A549 (cell line): ENCODE results near the gene SIK2. TPM values are rescaled to one million over a fixed set of nuclear protein-coding genes. Genes with fewer than 3 reads are reported as not detected.

Experiments
- ATAC-seq, 2 experiments: fragments of 200-7000 bp in 1 of 2; fragments of >200 bp in 1 of 2; cut with Nextera tagmentation in 1 of 2; cut with Tn5 transposase in 1 of 2; 3 replicates each; pipeline versions ENCODE4 v1.8.0 to v1.9.1; 2018 to 2020; ENCODE audit warnings: mild to moderate bottlenecking in 1 of 2, moderate library complexity in 1 of 2
- CTCF ChIA-PET: fragments of 300-600 bp; sonication (Branson Sonifier 250); formaldehyde crosslinking; extraction: SDS; loops from one replicate; lab custom pipeline; 2021; ENCODE audit warnings: antibody characterized with exemption, inconsistent platforms; lab: Yijun Ruan, JAX
- POLR2A ChIA-PET: fragments of 350-600 bp; formaldehyde crosslinking; extraction: SDS; loops from one replicate; lab custom pipeline; 2021; ENCODE audit warnings: antibody characterized with exemption, inconsistent platforms; lab: Yijun Ruan, JAX
- DNase-seq, 2 experiments: peaks; one replicate each; pipeline versions ENCODE4 v3.0.0 to v3.0.0-alpha.2; 2011 to 2016; ENCODE audit warnings: low read depth in 1 of 2, low spot score in 1 of 2
- FAIRE-seq: peaks from 2 replicates; lab custom pipeline; 2011; peaks lifted over from hg19 to GRCh38; lab: Jason Lieb, UNC
- H3K27ac ChIP-seq, 2 experiments: fragments of >200 bp; sonication (Bioruptor Twin); formaldehyde crosslinking; 3 replicates each; pipeline ENCODE4 v1.5.1; 2016 to 2017
- H3K4me1 ChIP-seq: fragments of >200 bp; sonication (Bioruptor Twin); formaldehyde crosslinking; 3 replicates; pipeline ENCODE4 v1.6.1; 2016
- H3K4me2 ChIP-seq: fragments of >200 bp; sonication (Bioruptor Twin); formaldehyde crosslinking; 3 replicates; pipeline ENCODE4 v1.6.1; 2016
- H3K4me3 ChIP-seq: fragments of >200 bp; sonication (Bioruptor Twin); formaldehyde crosslinking; 3 replicates; pipeline ENCODE4 v1.5.1; 2016
- H3K9me3 ChIP-seq: fragments of >200 bp; sonication (Bioruptor Twin); formaldehyde crosslinking; 3 replicates; pipeline ENCODE4 v1.6.1; 2016
- CBX2 ChIP-seq: fragments of 200-600 bp; sonication (generic); IDR thresholded peaks from 2 replicates; pipeline ENCODE4 v1.6.1; 2016; ENCODE audit warnings: low read depth, mild to moderate bottlenecking, borderline replicate concordance
- CBX8 ChIP-seq: fragments of 200-600 bp; sonication (generic); IDR thresholded peaks from 2 replicates; pipeline ENCODE4 v1.6.1; 2016
- CHD4 ChIP-seq: fragments of 200-600 bp; sonication (generic); IDR thresholded peaks from 2 replicates; pipeline ENCODE4 v1.6.1; 2016; ENCODE audit warnings: antibody characterized with exemption, mild to moderate bottlenecking, borderline replicate concordance
- CTCF ChIP-seq: fragments of >200 bp; sonication (Bioruptor Twin); formaldehyde crosslinking; IDR thresholded peaks from 3 replicates; pipeline ENCODE4 v1.5.1; 2016
- EHMT2 ChIP-seq: fragments of 200-600 bp; sonication (generic); IDR thresholded peaks from 2 replicates; pipeline ENCODE4 v1.6.1; 2016; ENCODE audit warnings: antibody characterized with exemption, low read depth, mild to moderate bottlenecking, moderate library complexity
- ELK1 ChIP-seq: fragments of 150-350 bp; IDR thresholded peaks from 2 replicates; pipeline ENCODE4 v1.6.1; 2014; ENCODE audit warnings: low read depth, mild to moderate bottlenecking, low read length
- EP300 ChIP-seq, 2 experiments: fragments of >200 bp; sonication (Bioruptor Twin); formaldehyde crosslinking; IDR thresholded peaks; 2 replicates in 1 of 2; 3 replicates in 1 of 2; pipeline ENCODE4 v1.6.1; 2016 to 2017
- ESRRA ChIP-seq: fragments of 150-350 bp; IDR thresholded peaks from 2 replicates; pipeline ENCODE4 v1.6.1; 2014; ENCODE audit warnings: mild to moderate bottlenecking, low read length, borderline replicate concordance
- FOSB ChIP-seq: fragments of 250-450 bp; sonication (Bioruptor Pico); IDR thresholded peaks from 2 replicates; pipeline ENCODE4 v1.5.0; 2020; ENCODE audit warnings: mild to moderate bottlenecking, moderate library complexity
- GATA3 ChIP-seq: IDR thresholded peaks from 2 replicates; pipeline ENCODE4 v1.6.1; 2012; ENCODE audit warnings: borderline replicate concordance
- HES2 ChIP-seq: fragments of >200 bp; sonication (Bioruptor Twin); formaldehyde crosslinking; IDR thresholded peaks from 2 replicates; pipeline ENCODE4 v1.6.1; 2016
- HMGXB4 ChIP-seq: fragments of 250-450 bp; sonication (Bioruptor Pico); IDR thresholded peaks from 2 replicates; pipeline ENCODE4 v1.5.0; 2021; ENCODE audit warnings: mild to moderate bottlenecking, moderate library complexity, borderline replicate concordance
- HOXA7 ChIP-seq: fragments of 250-450 bp; sonication (Bioruptor Pico); IDR thresholded peaks from 2 replicates; pipeline ENCODE4 v1.5.0; 2020; ENCODE audit warnings: mild to moderate bottlenecking, moderate library complexity
- HOXB13 ChIP-seq: fragments of 250-450 bp; sonication (Bioruptor Pico); IDR thresholded peaks from 2 replicates; pipeline ENCODE4 v1.5.0; 2020; ENCODE audit warnings: low read depth, mild to moderate bottlenecking, moderate library complexity
- JUNB ChIP-seq: fragments of >200 bp; sonication (Bioruptor Twin); formaldehyde crosslinking; IDR thresholded peaks from 2 replicates; pipeline ENCODE4 v1.6.1; 2016
- NPAS2 ChIP-seq: fragments of 250-450 bp; sonication (Bioruptor Pico); IDR thresholded peaks from 2 replicates; pipeline ENCODE4 v1.8.0; 2022; ENCODE audit warnings: mild to moderate bottlenecking, moderate library complexity, borderline replicate concordance
- POLR2A ChIP-seq: IDR thresholded peaks from 2 replicates; pipeline ENCODE4 v1.6.1; 2012; ENCODE audit warnings: mild to moderate bottlenecking, low read length
- RAD21 ChIP-seq, 2 experiments: fragments of >200 bp in 1 of 2; sonication (Bioruptor Twin) in 1 of 2; formaldehyde crosslinking in 1 of 2; IDR thresholded peaks in 1 of 2; conservative IDR thresholded peaks in 1 of 2; 2 replicates in 1 of 2; 3 replicates in 1 of 2; pipeline ENCODE4 v1.6.1; 2012 to 2018; ENCODE audit warnings: inconsistent platforms in 1 of 2
- RARB ChIP-seq: fragments of 250-450 bp; sonication (Bioruptor Pico); IDR thresholded peaks from 2 replicates; pipeline ENCODE4 v1.8.0; 2021; ENCODE audit warnings: mild to moderate bottlenecking, moderate library complexity
- RFX5 ChIP-seq: fragments of 450-650 bp; IDR thresholded peaks from 2 replicates; pipeline ENCODE4 v1.7.1; 2014; ENCODE audit warnings: antibody characterized with exemption, mild to moderate bottlenecking, moderate library complexity
- ZSCAN20 ChIP-seq: fragments of 250-450 bp; sonication (Bioruptor Pico); IDR thresholded peaks from 2 replicates; pipeline ENCODE4 v1.8.0; 2022; ENCODE audit warnings: mild to moderate bottlenecking, moderate library complexity
- WGBS: methylation state at CpG from one replicate; pipeline ENCODE4 v1.1.6; 2017; ENCODE audit errors: missing lambda C conversion rate; 5-methylcytosine and 5-hydroxymethylcytosine counted together
- polyA plus RNA-seq, 4 experiments: library from polyadenylated mRNA; depleted of rRNA in 3 of 4; stranded (reverse); fragments of >200 nt; fragmentation: RNase III in 1 of 4; extraction: RNeasy Plus Mini Kit Qiagen cat#74134 plus additional on column Dnase treatment in 1 of 4; gene quantifications; 2 replicates in 3 of 4; 3 replicates in 1 of 4; pipeline ENCODE4 v1.2.3, GENCODE V29; 2011 to 2017

The SIK2 gene
- polyA plus RNA-seq, 2 of the 4 experiments (the other 2 are of a cell fraction), result 4.5 to 9.0 TPM

- TF ChIP-seq CTCF, result no peak
- no peak for TF ChIP-seq HOXA7
- TF ChIP-seq GATA3, result no peak
- TF ChIP-seq FOSB (CRISPR knock-in tag), result no peak
- TF ChIP-seq CBX8, result no peak
- no peak for TF ChIP-seq NPAS2 (CRISPR knock-in tag)
- TF ChIP-seq POLR2A, result no peak
- no peak for TF ChIP-seq CHD4
- TF ChIP-seq ZSCAN20 (CRISPR knock-in tag), result no peak
- no peak for TF ChIP-seq ESRRA
- TF ChIP-seq HMGXB4 (CRISPR knock-in tag), result no peak
- Histone ChIP-seq H3K4me1 (no peaks in the 10 kb centered on the region), H3K27ac (no peak overlapping the region), H3K4me3 (no peak overlapping the region), H3K4me2 (no peak overlapping the region), H3K9me3 (no peaks in the 10 kb centered on the region)
- ATAC-seq (no peak), FAIRE-seq (no peak), DNase-seq (no peak)
- POLR2A ChIA-PET, result no interaction called here
- CTCF ChIA-PET, result interaction anchor here (1.6 kb wide), 1 partner anchor 21 kb away, joined by 6 read pairs; no protein-coding TSS in a partner anchor
- 96% methylated on average over 6 of the region's 6 CpGs for WGBS
These were observed 153.8 kb downstream of the SIK2 start for GRCh38 chr11:111756097-111756496.

GRCh38 chr11:111759376-111759775, 157.1 kb downstream of the SIK2 start:
- no peak for ATAC-seq
- TF ChIP-seq EHMT2 (no peak), RFX5 (no peak), RARB (CRISPR knock-in tag) (no peak), JUNB (no peak), HOXB13 (no peak), CBX2 (no peak), ELK1 (no peak), EP300 (IDR thresholded peaks at IDR 0.05) (no peak), HES2 (no peak), RAD21 (conservative IDR thresholded peaks at IDR 0.05 in 1 of 2, IDR thresholded peaks at IDR 0.05 in 1 of 2) (no peak)
- no peaks in the 10 kb centered on the region for H3K4me1 ChIP-seq
- POLR2A ChIA-PET, result no interaction called here
- no peak overlapping the region for H3K4me3 ChIP-seq
- CTCF ChIA-PET, result interaction anchor here (0.8 to 3.6 kb wide), 3 partner anchors 16 to 156 kb away, joined by 3 to 21 read pairs (median 5); no protein-coding TSS in a partner anchor
- DNase-seq, result no peak
- FAIRE-seq, result no peak
- no peak overlapping the region for H3K4me2 ChIP-seq
- H3K27ac ChIP-seq, result no peak overlapping the region
- H3K9me3 ChIP-seq, result no peaks in the 10 kb centered on the region
